ENCODE data around the gene KLF4. TPM values are rescaled to one million over a fixed set of nuclear protein-coding genes. Genes with fewer than 3 reads are reported as not detected.

Gene KLF4
- total RNA-seq, 1 experiment from 2014 or later, result 5.9 TPM

GRCh38 chr9:107447834-107448233 is 41.7 kb downstream of the KLF4 start:
- no peaks in the 10 kb centered on the region for H3K36me3 Mint-ChIP-seq
- CTCF ChIA-PET, result interaction anchor here (0.6 to 1.8 kb wide), 2 partner anchors 23 to 216 kb away, joined by 4 to 8 read pairs; no protein-coding TSS in a partner anchor
- no peak for ATAC-seq

GRCh38 chr9:107447081-107447480 is 42.5 kb downstream of the KLF4 start:
- no peaks in the 10 kb centered on the region for H3K36me3 Mint-ChIP-seq
- TF ChIP-seq ZNF263 (CRISPR knock-in tag; IDR thresholded peaks at IDR 0.05; ENCODE audit: low read depth), result no peak
- TF ChIP-seq ZNF138 (CRISPR knock-in tag; conservative IDR thresholded peaks at IDR 0.05), result no peak
- TF ChIP-seq NR3C1 (CRISPR knock-in tag; conservative IDR thresholded peaks at IDR 0.05; ENCODE audit: low read depth), result no peak
- TF ChIP-seq ZMAT4 (CRISPR knock-in tag; IDR thresholded peaks at IDR 0.05), result no peak
- no peak for TF ChIP-seq IRF2 (CRISPR knock-in tag; IDR thresholded peaks at IDR 0.05; ENCODE audit: borderline replicate concordance, low read depth)
- TF ChIP-seq ETV6 (CRISPR knock-in tag; IDR thresholded peaks at IDR 0.05), result no peak

More at GRCh38 chr9:107447834-107448233, 41.7 kb downstream of the KLF4 start:
- no peak overlapping the region for H3K27ac Mint-ChIP-seq
- H3K4me1 Mint-ChIP-seq, result no peaks in the 10 kb centered on the region
- H3K4me3 Mint-ChIP-seq, result no peak overlapping the region
- TF ChIP-seq NR1H2 (CRISPR knock-in tag; IDR thresholded peaks at IDR 0.05) (no peak), FOXP1 (CRISPR knock-in tag; IDR thresholded peaks at IDR 0.05; ENCODE audit: borderline replicate concordance) (no peak), ZNF512 (CRISPR knock-in tag; IDR thresholded peaks at IDR 0.05; ENCODE audit: borderline replicate concordance) (no peak), TEAD1 (CRISPR knock-in tag; IDR thresholded peaks at IDR 0.05) (no peak), ZMAT4 (CRISPR knock-in tag; IDR thresholded peaks at IDR 0.05) (no peak)
- TF ChIP-seq, protein P1, sequence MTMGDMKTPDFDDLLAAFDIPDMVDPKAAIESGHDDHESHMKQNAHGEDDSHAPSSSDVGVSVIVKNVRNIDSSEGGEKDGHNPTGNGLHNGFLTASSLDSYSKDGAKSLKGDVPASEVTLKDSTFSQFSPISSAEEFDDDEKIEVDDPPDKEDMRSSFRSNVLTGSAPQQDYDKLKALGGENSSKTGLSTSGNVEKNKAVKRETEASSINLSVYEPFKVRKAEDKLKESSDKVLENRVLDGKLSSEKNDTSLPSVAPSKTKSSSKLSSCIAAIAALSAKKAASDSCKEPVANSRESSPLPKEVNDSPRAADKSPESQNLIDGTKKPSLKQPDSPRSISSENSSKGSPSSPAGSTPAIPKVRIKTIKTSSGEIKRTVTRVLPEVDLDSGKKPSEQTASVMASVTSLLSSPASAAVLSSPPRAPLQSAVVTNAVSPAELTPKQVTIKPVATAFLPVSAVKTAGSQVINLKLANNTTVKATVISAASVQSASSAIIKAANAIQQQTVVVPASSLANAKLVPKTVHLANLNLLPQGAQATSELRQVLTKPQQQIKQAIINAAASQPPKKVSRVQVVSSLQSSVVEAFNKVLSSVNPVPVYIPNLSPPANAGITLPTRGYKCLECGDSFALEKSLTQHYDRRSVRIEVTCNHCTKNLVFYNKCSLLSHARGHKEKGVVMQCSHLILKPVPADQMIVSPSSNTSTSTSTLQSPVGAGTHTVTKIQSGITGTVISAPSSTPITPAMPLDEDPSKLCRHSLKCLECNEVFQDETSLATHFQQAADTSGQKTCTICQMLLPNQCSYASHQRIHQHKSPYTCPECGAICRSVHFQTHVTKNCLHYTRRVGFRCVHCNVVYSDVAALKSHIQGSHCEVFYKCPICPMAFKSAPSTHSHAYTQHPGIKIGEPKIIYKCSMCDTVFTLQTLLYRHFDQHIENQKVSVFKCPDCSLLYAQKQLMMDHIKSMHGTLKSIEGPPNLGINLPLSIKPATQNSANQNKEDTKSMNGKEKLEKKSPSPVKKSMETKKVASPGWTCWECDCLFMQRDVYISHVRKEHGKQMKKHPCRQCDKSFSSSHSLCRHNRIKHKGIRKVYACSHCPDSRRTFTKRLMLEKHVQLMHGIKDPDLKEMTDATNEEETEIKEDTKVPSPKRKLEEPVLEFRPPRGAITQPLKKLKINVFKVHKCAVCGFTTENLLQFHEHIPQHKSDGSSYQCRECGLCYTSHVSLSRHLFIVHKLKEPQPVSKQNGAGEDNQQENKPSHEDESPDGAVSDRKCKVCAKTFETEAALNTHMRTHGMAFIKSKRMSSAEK (CRISPR knock-in tag; IDR thresholded peaks at IDR 0.05; ENCODE audit: borderline replicate concordance), result no peak
- TF ChIP-seq, protein P2, sequence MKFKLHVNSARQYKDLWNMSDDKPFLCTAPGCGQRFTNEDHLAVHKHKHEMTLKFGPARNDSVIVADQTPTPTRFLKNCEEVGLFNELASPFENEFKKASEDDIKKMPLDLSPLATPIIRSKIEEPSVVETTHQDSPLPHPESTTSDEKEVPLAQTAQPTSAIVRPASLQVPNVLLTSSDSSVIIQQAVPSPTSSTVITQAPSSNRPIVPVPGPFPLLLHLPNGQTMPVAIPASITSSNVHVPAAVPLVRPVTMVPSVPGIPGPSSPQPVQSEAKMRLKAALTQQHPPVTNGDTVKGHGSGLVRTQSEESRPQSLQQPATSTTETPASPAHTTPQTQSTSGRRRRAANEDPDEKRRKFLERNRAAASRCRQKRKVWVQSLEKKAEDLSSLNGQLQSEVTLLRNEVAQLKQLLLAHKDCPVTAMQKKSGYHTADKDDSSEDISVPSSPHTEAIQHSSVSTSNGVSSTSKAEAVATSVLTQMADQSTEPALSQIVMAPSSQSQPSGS (CRISPR knock-in tag; IDR thresholded peaks at IDR 0.05; ENCODE audit: borderline replicate concordance, low read depth), result no peak
- TF ChIP-seq, protein P3, sequence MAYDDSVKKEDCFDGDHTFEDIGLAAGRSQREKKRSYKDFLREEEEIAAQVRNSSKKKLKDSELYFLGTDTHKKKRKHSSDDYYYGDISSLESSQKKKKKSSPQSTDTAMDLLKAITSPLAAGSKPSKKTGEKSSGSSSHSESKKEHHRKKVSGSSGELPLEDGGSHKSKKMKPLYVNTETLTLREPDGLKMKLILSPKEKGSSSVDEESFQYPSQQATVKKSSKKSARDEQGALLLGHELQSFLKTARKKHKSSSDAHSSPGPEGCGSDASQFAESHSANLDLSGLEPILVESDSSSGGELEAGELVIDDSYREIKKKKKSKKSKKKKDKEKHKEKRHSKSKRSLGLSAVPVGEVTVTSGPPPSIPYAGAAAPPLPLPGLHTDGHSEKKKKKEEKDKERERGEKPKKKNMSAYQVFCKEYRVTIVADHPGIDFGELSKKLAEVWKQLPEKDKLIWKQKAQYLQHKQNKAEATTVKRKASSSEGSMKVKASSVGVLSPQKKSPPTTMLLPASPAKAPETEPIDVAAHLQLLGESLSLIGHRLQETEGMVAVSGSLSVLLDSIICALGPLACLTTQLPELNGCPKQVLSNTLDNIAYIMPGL (CRISPR knock-in tag; IDR thresholded peaks at IDR 0.05), result no peak
- TF ChIP-seq, protein P4, sequence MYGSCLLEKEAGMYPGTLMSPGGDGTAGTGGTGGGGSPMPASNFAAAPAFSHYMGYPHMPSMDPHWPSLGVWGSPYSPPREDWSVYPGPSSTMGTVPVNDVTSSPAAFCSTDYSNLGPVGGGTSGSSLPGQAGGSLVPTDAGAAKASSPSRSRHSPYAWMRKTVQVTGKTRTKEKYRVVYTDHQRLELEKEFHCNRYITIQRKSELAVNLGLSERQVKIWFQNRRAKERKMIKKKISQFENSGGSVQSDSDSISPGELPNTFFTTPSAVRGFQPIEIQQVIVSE (CRISPR knock-in tag; IDR thresholded peaks at IDR 0.05; ENCODE audit: borderline replicate concordance), result no peak
- no peaks in the 10 kb centered on the region for H3K9me3 Mint-ChIP-seq
- no peaks in the 10 kb centered on the region for H3K27me3 Mint-ChIP-seq (ENCODE audit: low read depth)
- POLR2A ChIA-PET, result no interaction called here
- DNase-seq (ENCODE audit: low spot score), result no peak

More at GRCh38 chr9:107447081-107447480, 42.5 kb downstream of the KLF4 start:
- Mint-ChIP-seq H3K4me3 (no peak overlapping the region), H3K9me3 (no peaks in the 10 kb centered on the region), H3K27ac (no peak overlapping the region), H3K4me1 (no peaks in the 10 kb centered on the region), H3K27me3 (ENCODE audit: low read depth) (no peaks in the 10 kb centered on the region)
- ATAC-seq (no peak), DNase-seq (ENCODE audit: low spot score) (no peak)
- POLR2A ChIA-PET, result no interaction called here
- CTCF ChIA-PET, result no interaction called here
